Common myeloid progenitor, CD34-positive (primary cell): Measurements from ENCODE around the gene PIP5K1A.
A peak's percentile ranks its signal among the peaks of the same experiment; 100 is the strongest.

ENCODE experiments used
- CTCF ChIA-PET: fragments of 350-600 bp; sonication (Branson Sonifier 250); formaldehyde crosslinking; loops from one replicate; lab custom pipeline; 2021; ENCODE audit warnings: antibody characterized with exemption; lab: Charles Lee
- POLR2A ChIA-PET: fragments of 350-600 bp; sonication (Branson Sonifier 250); formaldehyde crosslinking; loops from one replicate; lab custom pipeline; 2021; ENCODE audit warnings: antibody characterized with exemption; lab: Charles Lee
- DNase-seq, 3 donors: peaks; one replicate each; pipeline versions ENCODE4 v3.0.0 to v3.0.0-alpha.2; 2013
- H3K27ac ChIP-seq, 2 experiments: 1 replicate in 1 of 2; 2 replicates in 1 of 2; pipeline ENCODE4 v1.7.0; 2013; ENCODE audit warnings: inconsistent platforms in 2 of 2, low read length in 2 of 2, mild to moderate bottlenecking in 2 of 2, low read depth in 1 of 2, moderate library complexity in 1 of 2; ENCODE audit not compliant: severe bottlenecking in 2 of 2, insufficient read depth in 1 of 2, poor library complexity in 1 of 2
- H3K27me3 ChIP-seq, 5 experiments: replicated peaks in 2 of 5; 1 replicate in 3 of 5; 2 replicates in 2 of 5; pipeline versions ENCODE4 v1.6.1 to v1.7.0; 2013; ENCODE audit warnings: low read length in 4 of 5, mild to moderate bottlenecking in 2 of 5, moderate library complexity in 2 of 5, inconsistent platforms in 1 of 5; ENCODE audit not compliant: insufficient read depth in 5 of 5, control insufficient read depth in 4 of 5
- H3K36me3 ChIP-seq, 4 experiments: 1 replicate in 2 of 4; 2 replicates in 2 of 4; pipeline versions ENCODE4 v1.6.1 to v1.7.0; 2013; ENCODE audit warnings: low read length in 3 of 4, control low read depth in 1 of 4, mild to moderate bottlenecking in 1 of 4; ENCODE audit not compliant: control insufficient read depth in 4 of 4, insufficient read depth in 4 of 4
- H3K4me1 ChIP-seq, 4 experiments: 1 replicate in 3 of 4; 2 replicates in 1 of 4; pipeline versions ENCODE4 v1.6.1 to v1.7.1; 2013; ENCODE audit warnings: low read length in 3 of 4, mild to moderate bottlenecking in 3 of 4, control low read depth in 1 of 4, inconsistent platforms in 1 of 4, moderate library complexity in 1 of 4; ENCODE audit not compliant: control insufficient read depth in 4 of 4, insufficient read depth in 4 of 4; ENCODE audit errors: control extremely low read depth in 1 of 4
- H3K4me3 ChIP-seq, 7 experiments: 1 replicate in 4 of 7; 2 replicates in 3 of 7; pipeline versions ENCODE4 v1.5.1 to v1.7.0; 2013; ENCODE audit warnings: mild to moderate bottlenecking in 7 of 7, low read length in 6 of 7, moderate library complexity in 6 of 7, inconsistent platforms in 2 of 7, low read depth in 2 of 7, control low read depth in 1 of 7; ENCODE audit not compliant: insufficient read depth in 4 of 7, control insufficient read depth in 1 of 7; ENCODE audit errors: extremely low read depth in 1 of 7
- H3K9me3 ChIP-seq, 5 experiments: 1 replicate in 4 of 5; 2 replicates in 1 of 5; pipeline versions ENCODE4 v1.6.1 to v1.7.1; 2013; ENCODE audit warnings: low read length in 4 of 5, mild to moderate bottlenecking in 2 of 5, inconsistent platforms in 1 of 5, low read depth in 1 of 5, moderate library complexity in 1 of 5; ENCODE audit not compliant: control insufficient read depth in 4 of 5, insufficient read depth in 2 of 5; ENCODE audit errors: control extremely low read depth in 1 of 5
- WGBS: methylation state at CpG from one replicate; pipeline ENCODE4 v1.1.5; 2013; ENCODE audit not compliant: insufficient coverage; 5-methylcytosine and 5-hydroxymethylcytosine counted together

The PIP5K1A gene

DNA sequence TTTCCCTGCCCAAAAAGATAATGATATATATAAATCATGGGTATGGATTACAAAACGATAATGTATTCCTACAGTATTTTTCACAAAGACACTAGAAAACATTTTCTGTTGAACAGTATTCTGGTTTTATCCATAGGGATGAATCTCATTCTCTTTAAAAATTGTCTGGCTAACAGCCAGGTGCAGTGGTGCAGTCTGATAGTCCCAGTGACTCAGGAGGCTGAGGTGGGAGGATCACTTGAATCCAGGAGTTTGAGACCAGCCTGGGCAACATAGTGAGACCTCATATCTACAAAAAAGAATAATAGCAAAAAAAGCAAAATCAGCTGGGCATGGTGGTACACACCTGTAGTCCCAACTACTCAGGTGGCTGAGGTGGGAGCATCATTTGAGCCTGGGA is 23.3 kb downstream of the PIP5K1A start:
- Histone ChIP-seq H3K27me3 (no peaks in the 10 kb centered on the region), H3K9me3 (no peaks in the 10 kb centered on the region), H3K4me1 (no peaks in the 10 kb centered on the region), H3K36me3 (peaks cover 6 to 25% (median 15%) of the 10 kb centered on the region in 4 experiments), H3K27ac (no peak overlapping the region), H3K4me3 (no peak overlapping the region)
- ChIA-PET CTCF (no interaction called here), POLR2A (no interaction called here)
- DNase-seq, result no peak
- WGBS, result no CpG with 5 or more reads among the region's 1 CpG

DNA sequence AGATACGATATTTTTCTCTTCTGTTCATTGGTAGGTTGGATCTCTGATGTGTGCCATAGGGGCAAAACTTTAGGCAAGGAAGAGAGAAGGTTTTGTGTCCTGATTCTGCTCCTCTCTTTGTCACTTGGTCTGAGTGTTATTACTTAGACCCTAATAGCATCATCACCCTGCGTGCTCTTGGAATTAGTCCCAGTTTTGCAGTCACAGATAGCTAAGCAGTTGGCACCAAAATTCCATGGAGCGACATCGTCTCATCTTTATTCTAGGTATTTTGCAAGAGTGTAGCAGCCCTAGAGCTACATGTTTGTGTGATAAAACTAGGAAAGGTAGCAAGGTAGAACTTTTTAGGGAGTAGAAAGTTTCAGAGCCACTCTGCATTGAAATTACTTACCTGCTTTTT is 23.8 kb downstream of the PIP5K1A start:
- Histone ChIP-seq H3K4me3 (no peak overlapping the region), H3K9me3 (no peaks in the 10 kb centered on the region), H3K4me1 (no peaks in the 10 kb centered on the region), H3K27me3 (no peaks in the 10 kb centered on the region), H3K36me3 (peaks cover 6 to 27% (median 14%) of the 10 kb centered on the region in 4 experiments), H3K27ac (no peak overlapping the region)
- CTCF ChIA-PET, result no interaction called here
- POLR2A ChIA-PET, result no interaction called here
- 100% methylated on average over 2 of the region's 4 CpGs for WGBS
- no peak for DNase-seq

DNA sequence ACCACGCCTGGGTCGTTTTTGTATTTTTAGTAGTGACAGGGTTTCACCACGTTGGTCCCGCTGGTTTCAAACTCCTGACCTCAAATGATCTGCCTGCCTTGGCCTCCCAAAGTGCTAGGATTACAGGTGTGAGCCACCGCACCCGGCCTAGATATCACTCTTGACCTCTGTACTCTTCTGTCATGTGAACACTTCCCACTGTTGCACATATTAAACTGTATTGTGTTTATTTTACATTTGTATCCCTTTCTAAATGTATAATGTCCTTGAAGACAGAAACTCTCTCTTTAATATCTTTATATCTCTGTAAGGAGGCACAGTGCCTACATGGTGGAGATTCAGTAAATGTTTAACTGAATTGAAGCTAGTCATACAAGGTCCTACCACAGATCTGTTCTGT is 36.9 kb downstream of the PIP5K1A start:
- H3K27ac ChIP-seq, result no peak overlapping the region
- DNase-seq, result no peak
- WGBS, result 100% methylated on average over 4 of the region's 6 CpGs
- CTCF ChIA-PET, result interaction anchor here (0.7 to 1.5 kb wide), 2 partner anchors 14 to 23 kb away, joined by 4 to 6 read pairs; no protein-coding TSS in a partner anchor
- peaks cover 49 to 97% (median 70%) of the 10 kb centered on the region in 4 experiments for H3K36me3 ChIP-seq
- H3K4me1 ChIP-seq, result no peaks in the 10 kb centered on the region
- no peaks in the 10 kb centered on the region for H3K9me3 ChIP-seq
- no peak overlapping the region for H3K4me3 ChIP-seq
- H3K27me3 ChIP-seq, result no peaks in the 10 kb centered on the region
- POLR2A ChIA-PET, result interaction anchor here (0.6 kb wide), 1 partner anchor 138 kb away, joined by 4 read pairs; no protein-coding TSS in a partner anchor

DNA sequence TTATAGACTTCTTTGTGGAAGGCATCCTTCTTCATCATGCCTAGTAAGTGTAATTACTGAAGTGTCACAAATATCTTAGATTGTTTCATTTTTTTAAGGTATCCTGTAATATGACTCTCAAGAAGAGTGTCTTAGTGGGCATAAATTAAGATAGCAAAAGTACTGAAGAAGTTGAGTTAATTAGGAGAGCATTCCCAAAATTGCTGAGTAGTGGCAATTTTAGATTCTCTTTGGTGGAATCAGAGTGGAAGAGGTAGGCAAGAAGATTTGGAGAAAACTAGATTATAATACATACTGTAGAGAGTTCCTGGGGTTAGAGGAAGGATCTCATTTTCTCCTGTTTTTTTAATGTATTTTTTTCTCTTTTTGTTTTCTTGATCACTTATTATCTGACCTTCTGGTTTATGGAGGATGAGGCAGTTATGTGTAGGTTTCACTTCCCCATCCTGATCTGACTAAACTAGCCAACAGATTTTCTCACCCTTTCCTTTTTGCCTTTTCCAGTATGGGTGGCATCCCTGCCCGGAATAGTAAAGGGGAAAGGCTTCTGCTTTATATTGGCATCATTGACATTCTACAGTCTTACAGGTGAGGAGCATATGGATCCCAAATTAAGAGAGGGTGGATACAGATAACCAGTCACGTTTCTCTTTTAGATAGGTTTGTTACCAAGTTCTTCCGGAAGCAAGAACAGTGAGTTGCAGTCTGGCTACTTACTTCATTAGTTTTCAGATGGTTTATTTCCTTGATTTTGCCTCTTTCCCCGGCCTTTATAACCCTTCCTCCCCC is 39.5 kb downstream of the PIP5K1A start:
- no peak for DNase-seq
- POLR2A ChIA-PET, result no interaction called here
- 100% methylated on average over 2 of the region's 4 CpGs for WGBS
- Histone ChIP-seq H3K9me3 (no peaks in the 10 kb centered on the region), H3K27me3 (no peaks in the 10 kb centered on the region), H3K36me3 (peaks cover 38 to 93% (median 74%) of the 10 kb centered on the region in 4 experiments), H3K4me3 (no peak overlapping the region), H3K4me1 (no peaks in the 10 kb centered on the region), H3K27ac (no peak overlapping the region)
- CTCF ChIA-PET, result no interaction called here

DNA sequence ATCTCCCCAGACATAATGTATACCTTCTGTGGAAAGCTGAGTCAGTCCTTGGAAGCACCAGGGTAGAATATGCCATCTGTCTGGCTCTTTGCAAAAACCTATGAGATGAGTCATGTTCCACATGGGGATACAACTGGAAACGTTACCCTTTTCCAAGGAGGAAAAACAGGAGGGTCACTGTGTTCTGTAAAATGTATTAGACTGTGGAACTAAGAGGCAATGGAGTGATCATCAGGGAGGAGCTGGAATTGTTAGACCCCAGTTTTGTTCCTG is 40.1 kb downstream of the PIP5K1A start:
- Histone ChIP-seq H3K4me3 (no peak overlapping the region), H3K9me3 (no peaks in the 10 kb centered on the region), H3K27me3 (no peaks in the 10 kb centered on the region), H3K36me3 (peaks cover 42 to 94% (median 78%) of the 10 kb centered on the region in 4 experiments), H3K27ac (no peak overlapping the region), H3K4me1 (no peaks in the 10 kb centered on the region)
- ChIA-PET POLR2A (interaction anchor here (0.5 kb wide), 1 partner anchor 786 kb away, joined by 3 read pairs; no protein-coding TSS in a partner anchor), CTCF (no interaction called here)
- WGBS, result 91% methylated on average over 1 of the region's 1 CpG
- no peak for DNase-seq

DNA sequence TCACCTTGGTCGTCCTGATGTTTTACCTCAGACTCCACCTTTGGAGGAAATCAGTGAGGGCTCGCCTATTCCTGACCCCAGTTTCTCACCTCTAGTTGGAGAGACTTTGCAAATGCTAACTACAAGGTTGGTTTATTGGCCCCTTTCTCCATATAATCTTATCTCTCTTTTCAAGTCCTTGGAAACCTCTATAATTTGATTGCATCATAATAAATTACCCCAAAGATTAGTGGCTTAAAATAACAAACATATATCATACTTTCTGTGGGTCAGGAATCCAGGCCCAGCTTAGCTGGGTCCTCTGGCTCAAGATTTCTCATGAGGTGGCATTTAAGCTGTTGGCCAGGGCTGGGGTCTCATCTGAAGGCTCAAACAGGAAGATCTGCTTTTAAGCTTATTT is 44.1 kb downstream of the PIP5K1A start:
- no peaks in the 10 kb centered on the region for H3K4me1 ChIP-seq
- no peak for DNase-seq
- ChIA-PET CTCF (interaction anchor here (1.4 to 1.5 kb wide), 2 partner anchors 9 to 15 kb away, joined by 4 to 7 read pairs; no protein-coding TSS in a partner anchor), POLR2A (no interaction called here)
- H3K27me3 ChIP-seq, result no peaks in the 10 kb centered on the region
- H3K9me3 ChIP-seq, result no peaks in the 10 kb centered on the region
- no CpG with 5 or more reads among the region's 2 CpGs for WGBS
- no peak overlapping the region for H3K4me3 ChIP-seq
- H3K27ac ChIP-seq, result no peak overlapping the region
- H3K36me3 ChIP-seq, result peaks cover 36 to 92% (median 73%) of the 10 kb centered on the region in 4 experiments

GRCh38 chr1:151243683-151244216 is 45.4 kb downstream of the PIP5K1A start:
- Histone ChIP-seq H3K9me3 (no peaks in the 10 kb centered on the region), H3K36me3 (peaks cover 31 to 92% (median 72%) of the 10 kb centered on the region in 4 experiments), H3K27ac (peak overlapping the region in 1 of 2 experiments; percentile 10), H3K27me3 (no peaks in the 10 kb centered on the region), H3K4me3 (no peak overlapping the region), H3K4me1 (no peaks in the 10 kb centered on the region)
- CTCF ChIA-PET, result interaction anchor here (0.7 kb wide), 1 partner anchor 13 kb away, joined by 3 read pairs; no protein-coding TSS in a partner anchor
- no peak for DNase-seq
- POLR2A ChIA-PET, result no interaction called here
- 100% methylated on average over 2 of the region's 5 CpGs for WGBS
